ENCODE results near the gene FANCC.

The FANCC gene

GRCh38 chr9:95081998-95082397, 235.5 kb downstream of the FANCC start:
- no peaks in the 10 kb centered on the region for H4K20me1 ChIP-seq (ENCODE audit: insufficient read depth, low read length)
- no peak overlapping the region for H3K4me2 ChIP-seq (ENCODE audit: insufficient read depth, low read length)
- H3K27me3 ChIP-seq (ENCODE audit: insufficient read depth, low read length, poor library complexity): no peaks in the 10 kb centered on the region
- H3K36me3 ChIP-seq (ENCODE audit: insufficient read depth, low read length): peaks cover 6% of the 10 kb centered on the region
- DNase-seq: no peak
- no peak overlapping the region for H3K4me3 ChIP-seq (ENCODE audit: low read depth in 1 of 2, low read length in 2 of 2)
- H3K9ac ChIP-seq (ENCODE audit: low read depth, low read length): no peak overlapping the region
- 0 out of 2 replicates have a peak, but pooled peaks cover 4% of the 10 kb centered on the region for H3K4me1 ChIP-seq (ENCODE audit: insufficient read depth, low read length)
- H2AFZ ChIP-seq (ENCODE audit: low read depth, low read length): no peak overlapping the region
- H3K27ac ChIP-seq (ENCODE audit: low read length): no peak overlapping the region
- ATAC-seq (ENCODE audit: insufficient read depth, low read depth): no peak
- H3K79me2 ChIP-seq (ENCODE audit: insufficient read depth, low read length): no peaks in the 10 kb centered on the region
- no peaks in the 10 kb centered on the region for H3K9me3 ChIP-seq (ENCODE audit: insufficient read depth, low read length, severe bottlenecking)
- TF ChIP-seq EZH2 (IDR thresholded peaks at IDR 0.05; ENCODE audit: borderline replicate concordance, low read depth, low read length, severe bottlenecking) (no peak), CTCF (IDR thresholded peaks at IDR 0.05; ENCODE audit: borderline replicate concordance, extremely low read depth, low read length, poor library complexity, severe bottlenecking) (no peak)

- no peaks in the 10 kb centered on the region for H3K27me3 ChIP-seq (ENCODE audit: insufficient read depth, low read length, poor library complexity)
- H3K4me1 ChIP-seq (ENCODE audit: insufficient read depth, low read length): 0 out of 2 replicates have a peak, but pooled peaks cover 4% of the 10 kb centered on the region
- H3K9ac ChIP-seq (ENCODE audit: low read depth, low read length): no peak overlapping the region
- no peak overlapping the region for H3K4me3 ChIP-seq (ENCODE audit: low read depth in 1 of 2, low read length in 2 of 2)
- H3K27ac ChIP-seq (ENCODE audit: low read length): no peak overlapping the region
- no peaks in the 10 kb centered on the region for H3K79me2 ChIP-seq (ENCODE audit: insufficient read depth, low read length)
- ATAC-seq (ENCODE audit: insufficient read depth, low read depth) (no peak), DNase-seq (no peak)
- no peaks in the 10 kb centered on the region for H4K20me1 ChIP-seq (ENCODE audit: insufficient read depth, low read length)
- H3K4me2 ChIP-seq (ENCODE audit: insufficient read depth, low read length): no peak overlapping the region
- TF ChIP-seq CTCF (IDR thresholded peaks at IDR 0.05; ENCODE audit: borderline replicate concordance, extremely low read depth, low read length, poor library complexity, severe bottlenecking): no peak
- TF ChIP-seq EZH2 (IDR thresholded peaks at IDR 0.05; ENCODE audit: borderline replicate concordance, low read depth, low read length, severe bottlenecking): no peak
- peaks cover 6% of the 10 kb centered on the region for H3K36me3 ChIP-seq (ENCODE audit: insufficient read depth, low read length)
- no peak overlapping the region for H2AFZ ChIP-seq (ENCODE audit: low read depth, low read length)
- no peaks in the 10 kb centered on the region for H3K9me3 ChIP-seq (ENCODE audit: insufficient read depth, low read length, severe bottlenecking)
Measured at GRCh38 chr9:95080961-95081647, 236.4 kb downstream of the FANCC start.

GRCh38 chr9:95079461-95079860, 238.0 kb downstream of the FANCC start:
- no peak overlapping the region for H3K9ac ChIP-seq (ENCODE audit: low read depth, low read length)

More at GRCh38 chr9:95079461-95079860, 238.0 kb downstream of the FANCC start:
- H4K20me1 ChIP-seq (ENCODE audit: insufficient read depth, low read length): no peaks in the 10 kb centered on the region
- H2AFZ ChIP-seq (ENCODE audit: low read depth, low read length): no peak overlapping the region
- peaks cover 6% of the 10 kb centered on the region for H3K36me3 ChIP-seq (ENCODE audit: insufficient read depth, low read length)
- no peaks in the 10 kb centered on the region for H3K9me3 ChIP-seq (ENCODE audit: insufficient read depth, low read length, severe bottlenecking)
- DNase-seq (no peak), ATAC-seq (ENCODE audit: insufficient read depth, low read depth) (no peak)
- H3K4me2 ChIP-seq (ENCODE audit: insufficient read depth, low read length): no peak overlapping the region
- TF ChIP-seq CTCF (IDR thresholded peaks at IDR 0.05; ENCODE audit: borderline replicate concordance, extremely low read depth, low read length, poor library complexity, severe bottlenecking): no peak
- no peak for TF ChIP-seq EZH2 (IDR thresholded peaks at IDR 0.05; ENCODE audit: borderline replicate concordance, low read depth, low read length, severe bottlenecking)
- H3K27me3 ChIP-seq (ENCODE audit: insufficient read depth, low read length, poor library complexity): no peaks in the 10 kb centered on the region
- H3K79me2 ChIP-seq (ENCODE audit: insufficient read depth, low read length): no peaks in the 10 kb centered on the region
- no peak overlapping the region for H3K27ac ChIP-seq (ENCODE audit: low read length)
- H3K4me3 ChIP-seq (ENCODE audit: low read depth in 1 of 2, low read length in 2 of 2): no peak overlapping the region
- H3K4me1 ChIP-seq (ENCODE audit: insufficient read depth, low read length): no peaks in the 10 kb centered on the region

All from DND-41 (cell line).